GM04503 (cell line): ENCODE measurements around the gene ZNF441.
A peak's percentile ranks its signal among the peaks of the same experiment; 100 is the strongest.
"Not testable (repeated sequence)": the region's sequence is repeated elsewhere in the genome, so short reads cannot be mapped to it uniquely, and the experiment has no call there.

Experiments used
- DNase-seq: peaks from one replicate; pipeline ENCODE4 v3.0.0-alpha.2; 2012; ENCODE audit warnings: low read depth

Gene ZNF441

GRCh38 chr19:11780431-11781020 is 13.7 kb downstream of the ZNF441 start:
- no peak for DNase-seq

GRCh38 chr19:11781295-11782057 is 14.7 kb downstream of the ZNF441 start:
- DNase-seq, result no peak

DNA sequence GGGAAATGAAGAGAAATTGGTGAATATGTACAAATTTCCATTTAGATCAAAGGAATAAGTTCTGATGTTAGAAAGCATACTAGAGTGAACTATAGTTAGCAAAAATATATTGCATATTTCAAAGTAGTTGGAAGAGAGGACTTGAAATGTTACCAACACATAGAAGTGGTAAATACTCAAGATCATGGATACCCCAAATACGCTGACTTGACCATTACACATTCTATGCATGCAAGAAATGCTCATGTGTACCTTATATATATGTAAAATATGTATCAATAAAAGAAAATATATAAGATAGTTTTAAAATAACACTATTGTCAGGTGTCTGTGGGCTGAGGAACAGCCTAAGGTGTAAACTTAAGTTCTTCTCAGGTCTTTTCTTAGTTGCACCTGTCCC is 17.0 kb downstream of the ZNF441 start:
- no peak for DNase-seq

- no peak for DNase-seq
Measured at GRCh38 chr19:11784356-11784755, 17.6 kb downstream of the ZNF441 start.

GRCh38 chr19:11787536-11787935 is 20.7 kb downstream of the ZNF441 start:
- no peak for DNase-seq

DNA sequence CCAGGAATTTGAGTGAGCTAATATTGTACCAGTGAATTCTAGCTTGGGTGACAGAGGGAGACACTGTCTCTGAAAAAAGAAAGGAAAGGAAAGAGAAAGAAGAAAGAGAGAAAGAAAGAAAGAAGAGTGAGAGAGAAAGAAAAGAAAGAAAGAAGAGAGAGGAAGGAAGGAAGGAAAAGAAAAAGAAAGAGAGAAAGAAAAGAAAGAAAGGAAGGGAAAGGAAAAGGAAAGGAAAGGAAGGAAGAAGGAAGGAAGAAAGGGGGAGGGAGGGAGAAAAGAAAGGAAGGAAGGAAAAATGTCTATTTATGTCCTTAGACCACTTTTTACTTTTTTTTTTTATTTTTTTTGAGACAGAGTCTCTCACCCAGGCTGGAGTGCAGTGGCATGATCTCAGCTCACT is 26.1 kb downstream of the ZNF441 start:
- no peak for DNase-seq

- no peak for DNase-seq
Measured at GRCh38 chr19:11797491-11797890, 30.7 kb downstream of the ZNF441 start.

DNA sequence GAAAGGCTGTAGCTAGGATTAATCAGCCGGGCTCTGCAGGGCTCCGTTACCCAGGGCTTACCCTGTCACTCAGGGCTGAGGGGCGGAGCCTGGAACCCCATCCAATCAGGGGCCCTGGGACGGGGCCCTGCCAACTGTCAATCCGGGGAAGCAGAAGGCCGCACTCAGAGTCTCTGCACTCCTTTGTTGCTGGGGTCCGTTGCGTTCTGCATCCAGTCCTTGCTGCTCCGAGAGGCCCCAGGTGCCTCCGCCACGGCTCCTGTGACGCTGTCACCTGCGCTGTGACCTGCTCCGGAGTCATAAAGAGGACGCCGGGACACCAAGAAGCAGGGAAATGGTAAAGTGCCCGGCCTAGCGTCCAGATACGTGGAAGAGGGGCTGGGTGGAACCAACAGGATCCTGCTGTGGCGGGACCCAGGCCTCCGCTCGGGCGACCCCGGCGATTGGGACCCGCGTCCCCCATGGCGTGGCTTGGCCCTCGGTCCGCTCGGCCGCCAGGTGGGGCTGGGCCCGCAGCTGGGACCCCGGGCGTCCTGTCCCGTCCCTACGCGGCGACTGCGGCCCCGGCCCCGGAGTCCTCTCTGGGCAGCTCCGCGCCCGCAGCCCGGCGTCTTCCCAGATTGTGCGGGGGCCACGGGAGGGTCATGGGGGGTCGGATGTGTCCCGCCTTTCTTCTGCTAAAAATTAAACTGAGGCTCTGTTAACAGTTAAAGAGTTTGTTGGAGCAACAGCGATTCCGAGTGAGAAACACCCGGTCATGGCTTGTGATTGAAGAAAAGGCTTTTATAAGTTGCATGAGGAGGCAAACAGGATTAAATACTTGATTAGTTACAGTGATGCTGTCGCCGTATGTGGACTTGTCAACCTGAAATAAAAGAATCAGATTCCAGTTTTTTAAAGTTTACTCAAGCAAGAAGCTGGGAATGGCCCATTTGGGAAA is 31.9 kb downstream of the ZNF441 start, which contains the start of gene ZNF491:
Gene ZNF491 (plus strand): TSS at position 133 of the 940 bp plus-strand sequence. CDS start 7,431 bp downstream, outside the sequence.
- DNase-seq, result peak; percentile 48

DNA sequence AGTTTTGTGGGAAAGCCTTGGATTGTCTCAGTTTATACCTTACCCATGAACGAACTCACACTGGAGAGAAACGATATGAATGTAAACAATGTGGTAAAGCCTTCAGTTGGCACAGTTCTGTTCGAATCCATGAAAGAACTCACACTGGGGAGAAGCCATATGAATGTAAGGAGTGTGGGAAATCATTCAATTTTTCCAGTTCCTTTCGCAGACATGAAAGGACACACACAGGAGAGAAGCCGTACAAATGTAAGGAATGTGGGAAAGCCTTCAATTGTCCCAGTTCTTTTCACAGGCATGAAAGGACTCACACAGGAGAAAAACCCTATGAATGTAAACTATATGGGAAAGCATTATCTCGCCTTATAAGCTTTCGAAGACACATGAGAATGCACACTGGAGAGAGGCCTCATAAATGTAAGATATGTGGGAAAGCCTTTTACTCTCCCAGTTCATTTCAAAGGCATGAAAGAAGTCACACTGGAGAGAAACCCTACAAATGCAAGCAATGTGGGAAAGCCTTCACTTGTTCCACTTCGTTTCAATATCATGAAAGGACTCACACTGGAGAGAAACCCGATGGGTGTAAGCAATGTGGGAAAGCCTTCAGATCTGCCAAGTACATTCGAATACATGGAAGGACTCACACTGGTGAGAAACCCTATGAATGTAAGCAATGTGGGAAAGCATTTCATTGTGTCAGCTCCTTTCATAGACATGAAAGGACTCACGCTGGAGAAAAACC is 39.7 kb downstream of the ZNF441 start:
- DNase-seq, result no peak

GRCh38 chr19:11807099-11807380 is 40.2 kb downstream of the ZNF441 start:
- DNase-seq, result no peak

DNA sequence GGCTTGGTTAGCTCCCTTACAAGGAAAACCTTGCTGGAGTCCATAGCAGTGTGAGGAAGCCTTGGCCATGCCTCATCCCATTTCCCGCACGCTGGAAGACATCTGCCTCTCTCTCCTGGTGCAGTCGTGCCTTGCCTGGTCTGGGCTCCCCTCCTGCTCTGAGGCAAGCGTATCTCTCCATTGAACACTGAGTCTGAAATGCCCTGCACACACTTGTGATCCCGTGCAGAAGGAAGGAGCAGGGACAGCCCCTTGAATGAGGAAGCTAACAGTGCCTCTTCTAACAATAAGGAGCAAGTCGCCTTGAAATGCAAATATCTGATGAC is 46.9 kb downstream of the ZNF441 start:
- DNase-seq, result no peak

- peak; percentile 63 for DNase-seq
Measured at GRCh38 chr19:11814029-11814699, 47.4 kb downstream of the ZNF441 start, which contains the start of gene ZNF440. Gene ZNF440 (plus strand): TSS chr19:11814273. CDS start chr19:11814448, 175 bp downstream.

- no peak for DNase-seq
Measured at GRCh38 chr19:11814700-11815035, 47.9 kb downstream of the ZNF441 start.

- DNase-seq, result no peak
Measured at GRCh38 chr19:11821474-11822109, 54.8 kb downstream of the ZNF441 start.

DNA sequence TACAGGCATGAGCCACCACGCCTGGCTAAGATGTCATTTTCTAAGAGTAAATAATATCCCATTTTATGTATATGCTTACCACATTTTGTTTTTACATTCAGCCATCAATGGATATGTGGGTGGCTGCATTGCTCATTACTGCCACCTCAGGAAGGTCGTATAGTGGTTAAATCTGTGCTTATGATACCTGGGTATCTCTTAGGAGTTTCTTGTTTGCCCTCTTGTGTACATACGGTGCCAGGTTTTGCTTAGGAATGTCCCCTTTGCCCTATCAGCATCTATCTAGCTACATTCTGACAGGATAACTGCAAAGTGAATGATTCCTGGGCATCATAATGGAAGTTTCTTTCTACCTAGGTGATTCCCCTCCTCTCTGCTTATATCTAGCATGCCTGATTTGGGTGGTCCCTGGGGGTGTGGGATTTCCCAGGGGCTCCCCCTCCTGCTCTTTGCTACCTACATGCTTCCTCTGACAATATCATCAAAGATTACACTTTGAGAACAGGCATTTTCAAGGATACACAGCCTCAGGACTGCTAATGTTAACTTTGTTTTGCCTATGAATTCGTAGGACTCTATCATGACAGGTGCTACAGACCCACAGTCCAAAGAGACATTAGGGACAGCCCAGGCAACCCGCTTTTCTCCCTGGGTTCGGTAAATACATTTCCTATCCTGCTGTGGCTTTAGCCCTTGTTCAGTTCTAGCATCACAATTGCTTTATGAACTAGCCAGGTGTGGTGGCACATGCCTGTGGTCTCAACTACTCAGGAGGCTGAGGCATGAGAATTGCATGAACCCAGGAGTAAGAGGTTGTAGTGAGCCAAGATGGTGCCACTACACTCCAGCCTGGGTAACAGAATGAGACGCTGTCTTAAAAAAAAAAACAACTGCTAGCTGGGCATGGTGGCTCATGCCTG is 62.4 kb downstream of the ZNF441 start:
- DNase-seq, result not testable (repeated sequence)

DNA sequence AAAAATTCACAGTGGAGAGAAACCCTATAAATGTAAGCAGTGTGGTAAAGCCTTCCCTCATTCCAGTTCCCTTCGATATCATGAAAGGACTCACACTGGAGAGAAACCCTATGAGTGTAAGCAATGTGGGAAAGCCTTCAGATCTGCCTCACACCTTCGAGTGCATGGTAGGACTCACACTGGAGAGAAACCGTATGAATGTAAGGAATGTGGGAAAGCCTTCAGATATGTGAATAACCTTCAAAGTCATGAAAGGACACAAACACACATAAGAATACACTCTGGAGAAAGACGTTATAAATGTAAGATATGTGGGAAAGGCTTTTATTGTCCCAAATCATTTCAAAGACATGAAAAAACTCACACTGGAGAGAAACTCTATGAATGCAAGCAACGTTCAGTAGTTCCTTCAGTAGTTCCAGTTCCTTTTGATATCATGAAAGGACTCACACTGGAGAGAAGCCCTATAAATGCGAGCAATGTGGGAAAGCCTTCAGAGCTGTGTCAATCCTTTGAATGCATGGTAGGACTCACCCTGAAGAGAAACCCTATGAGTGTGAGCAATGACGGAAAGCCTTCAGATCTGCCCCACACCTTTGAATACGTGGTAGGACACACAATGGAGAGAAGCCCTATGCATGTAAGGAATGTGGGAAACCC is 65.6 kb downstream of the ZNF441 start:
- no peak for DNase-seq

GRCh38 chr19:11833541-11833940 is 66.7 kb downstream of the ZNF441 start:
- no peak for DNase-seq
